GM18507 (cell line): ENCODE data around the gene CTBP1.

Experiments used
- DNase-seq: peaks from one replicate; pipeline ENCODE4 v3.0.0; 2011; ENCODE audit warnings: low read depth; ENCODE audit not compliant: insufficient read length; ENCODE audit errors: extremely low spot score
- FAIRE-seq: peaks from 2 replicates; lab custom pipeline; 2011; peaks lifted over from hg19 to GRCh38; lab: Jason Lieb, UNC

The CTBP1 gene

GRCh38 chr4:1253831-1254230 lies 4.9 kb upstream of the CTBP1 start:
- no peak for FAIRE-seq

DNA sequence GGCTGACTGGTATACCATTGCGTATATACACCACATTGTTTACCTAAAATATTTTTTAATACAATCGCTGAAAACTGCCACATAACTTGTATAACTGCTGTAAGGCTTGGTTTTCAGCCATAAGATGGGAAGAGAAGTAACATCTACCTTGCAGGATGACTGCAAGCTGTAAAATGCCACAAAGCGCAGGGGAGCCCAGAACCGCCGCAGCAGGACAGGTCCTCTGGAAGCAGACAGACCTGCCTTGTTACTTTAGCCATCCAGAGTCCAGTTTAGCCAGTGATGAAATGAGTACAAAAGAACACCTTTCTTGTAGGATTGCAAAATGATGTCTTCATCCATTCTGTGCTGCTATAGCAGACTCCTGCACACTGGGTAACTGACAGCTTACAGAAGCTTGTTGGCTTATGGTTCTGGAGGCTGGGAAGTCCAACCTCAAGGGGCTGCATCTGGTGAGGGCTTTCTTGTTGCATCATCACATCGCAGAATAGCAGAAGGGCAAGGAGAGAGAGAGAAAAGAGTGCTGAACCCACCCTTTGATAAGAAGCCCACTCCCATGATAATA lies 4.1 kb upstream of the CTBP1 start:
- FAIRE-seq: no peak
- DNase-seq: no peak

More at GRCh38 chr4:1253831-1254230, 4.9 kb upstream of the CTBP1 start:
- DNase-seq: no peak

DNA sequence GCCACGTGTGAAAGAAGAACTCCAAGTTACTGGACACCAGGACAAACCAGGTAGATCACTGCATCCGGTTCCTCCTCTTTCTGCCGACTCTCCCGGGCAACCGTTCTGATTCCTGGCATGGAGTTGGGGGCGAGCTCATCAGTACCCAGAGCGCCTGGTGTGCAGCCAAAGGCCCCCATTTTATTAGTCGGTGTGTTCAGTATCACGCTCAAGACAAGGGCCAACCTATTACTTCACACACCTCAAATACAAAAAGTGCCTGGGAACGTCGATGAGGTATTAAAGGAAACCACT lies 2.8 kb upstream of the CTBP1 start:
- FAIRE-seq (no peak), DNase-seq (no peak)

DNA sequence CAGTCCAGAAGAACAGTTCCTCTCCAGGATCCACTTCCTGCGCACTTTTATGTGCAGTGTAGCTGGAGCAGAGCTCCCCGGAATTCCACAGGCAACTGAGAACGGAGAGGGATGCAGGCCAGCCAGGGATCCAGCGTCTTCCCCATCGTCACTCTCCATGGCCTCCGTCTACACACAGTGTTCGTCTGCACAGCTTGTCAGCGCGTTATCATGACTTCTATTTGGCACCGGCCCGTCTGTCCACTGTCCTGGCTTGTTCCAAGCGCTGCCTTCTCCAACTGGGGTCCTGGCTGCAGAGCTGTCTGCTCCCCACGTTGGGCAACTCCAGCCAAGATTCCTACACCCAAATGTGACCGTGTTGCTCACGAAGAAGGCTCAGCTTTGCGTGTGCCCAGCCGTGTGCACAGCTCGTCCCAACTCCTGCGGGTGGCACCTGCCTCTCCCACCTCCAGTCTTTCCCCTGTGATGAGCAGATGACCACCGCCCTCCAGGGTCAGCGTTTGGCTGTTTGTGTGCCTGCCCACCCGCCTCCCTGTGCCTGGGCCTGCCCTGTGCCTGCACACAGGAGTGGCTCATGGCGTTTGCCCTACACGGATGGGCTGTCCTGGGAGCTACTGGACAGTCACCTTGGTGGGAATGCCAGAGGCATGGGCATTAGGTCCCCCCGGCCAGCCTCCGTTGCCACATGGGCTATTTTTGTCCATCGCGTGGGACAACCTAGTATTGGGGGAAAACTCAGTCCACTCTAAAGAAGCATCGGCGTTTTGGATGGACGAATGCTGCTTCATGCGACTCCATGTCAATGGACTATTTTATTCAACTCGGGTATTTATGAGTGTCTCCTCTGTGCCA lies 2.2 kb upstream of the CTBP1 start:
- DNase-seq (no peak), FAIRE-seq (no peak)

DNA sequence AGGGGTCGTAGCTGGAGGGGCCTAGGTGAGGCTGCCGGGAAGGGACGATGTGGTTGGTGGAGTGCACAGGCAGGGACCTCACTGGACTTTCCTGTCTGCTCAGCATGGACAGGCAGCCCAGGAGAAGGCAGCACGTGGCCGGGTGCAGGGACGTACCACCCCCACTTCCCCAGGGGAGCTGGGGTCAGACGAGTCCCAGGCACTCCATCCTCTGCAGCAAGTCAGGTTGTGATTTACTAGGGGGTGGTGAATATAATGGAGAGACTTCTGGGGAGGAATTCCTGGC lies 1.5 kb upstream of the CTBP1 start:
- no peak for FAIRE-seq
- DNase-seq: no peak

DNA sequence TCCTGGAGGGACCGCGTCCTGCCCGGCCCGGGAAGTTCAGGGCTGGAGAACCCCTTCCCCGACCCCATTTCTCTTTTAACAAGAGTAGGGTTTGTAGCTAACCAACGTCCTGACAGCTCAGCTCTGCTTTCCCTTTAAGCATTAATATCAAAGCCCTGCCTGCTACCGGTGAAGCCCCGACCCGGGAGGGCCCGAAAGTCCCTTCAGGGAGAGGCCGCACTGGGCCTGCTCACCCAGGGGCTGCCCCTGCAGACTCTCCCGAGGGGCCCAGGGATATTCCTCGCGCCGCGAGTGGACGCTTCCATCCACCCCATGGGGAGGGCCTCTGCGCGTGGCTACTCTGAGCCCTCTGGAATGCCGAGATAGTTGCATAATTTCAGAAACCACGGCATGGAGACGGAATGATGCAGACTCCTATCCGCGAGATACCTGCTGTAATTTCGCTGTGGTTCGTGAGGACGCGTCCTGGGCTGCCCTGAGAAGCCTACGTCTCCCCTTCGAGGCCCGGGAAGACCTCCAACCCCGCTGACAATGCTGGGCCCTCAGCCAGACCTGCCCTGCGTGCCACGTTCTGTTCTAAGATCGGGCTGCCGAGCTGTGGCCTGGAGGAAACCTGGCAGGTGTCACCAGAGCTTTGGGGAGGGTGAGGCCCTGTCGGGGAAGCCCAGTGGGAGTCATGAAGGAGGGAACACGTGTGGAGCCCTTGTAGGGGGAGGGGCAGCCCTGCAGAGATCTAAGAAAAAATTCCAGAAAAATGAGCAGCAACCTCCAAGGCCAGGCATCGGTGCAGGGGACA lies 999 bp upstream of the CTBP1 start:
- DNase-seq (no peak), FAIRE-seq (peak; percentile 79)

DNA sequence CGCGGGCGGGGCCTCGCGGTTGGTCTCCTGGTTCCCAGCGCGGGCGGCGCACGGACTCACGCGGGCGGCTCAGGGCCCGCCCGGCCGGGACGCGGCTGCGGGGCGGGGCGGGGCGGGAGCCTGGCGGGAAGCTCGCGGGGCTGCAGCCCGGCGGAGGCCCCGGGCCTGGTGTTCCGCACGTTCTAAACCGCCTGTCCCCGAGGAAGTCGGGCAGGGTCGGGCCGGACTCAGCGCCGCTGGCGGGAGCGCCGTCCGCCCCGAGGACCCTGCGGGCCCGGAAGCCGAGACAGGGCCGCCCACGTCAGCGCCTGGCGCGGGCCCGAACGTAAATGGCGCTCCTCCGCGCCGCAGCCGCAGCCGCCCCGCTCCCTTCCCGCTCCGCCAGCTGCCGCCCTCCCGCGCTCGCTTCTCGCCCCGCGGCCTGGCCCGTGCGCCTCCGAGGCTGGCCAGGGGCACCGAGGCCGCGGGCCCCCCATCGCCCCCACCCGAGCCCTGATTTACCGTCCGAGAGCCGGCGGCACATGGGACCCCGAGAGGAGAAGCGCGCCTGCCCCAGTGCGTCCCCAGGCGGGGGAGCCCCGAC lies 309 bp upstream of the CTBP1 start:
- peak; percentile 71 for DNase-seq

DNA sequence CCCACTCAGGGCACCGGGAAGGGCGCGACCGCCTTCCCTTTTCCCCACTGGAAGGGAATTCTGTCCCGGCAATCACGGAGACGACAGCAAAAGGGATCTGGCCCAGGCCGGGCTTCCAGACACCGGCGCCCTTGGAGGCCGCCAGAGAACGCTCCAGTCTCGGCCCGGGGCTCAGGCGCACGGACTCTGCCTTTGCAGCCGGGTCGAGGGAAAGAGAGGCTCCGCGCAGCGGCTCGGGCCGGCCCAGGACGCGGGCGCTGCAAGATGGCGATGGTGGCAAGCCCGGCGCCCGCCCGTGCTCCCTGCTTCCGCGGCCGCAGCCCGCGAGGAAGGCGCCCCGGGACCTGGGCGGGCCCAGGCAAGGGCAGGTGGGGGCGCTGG lies 1.1 kb downstream of the CTBP1 start:
- DNase-seq: no peak

More for the DNA sequence above, 309 bp upstream of the CTBP1 start:
- FAIRE-seq: peak; percentile 71

DNA sequence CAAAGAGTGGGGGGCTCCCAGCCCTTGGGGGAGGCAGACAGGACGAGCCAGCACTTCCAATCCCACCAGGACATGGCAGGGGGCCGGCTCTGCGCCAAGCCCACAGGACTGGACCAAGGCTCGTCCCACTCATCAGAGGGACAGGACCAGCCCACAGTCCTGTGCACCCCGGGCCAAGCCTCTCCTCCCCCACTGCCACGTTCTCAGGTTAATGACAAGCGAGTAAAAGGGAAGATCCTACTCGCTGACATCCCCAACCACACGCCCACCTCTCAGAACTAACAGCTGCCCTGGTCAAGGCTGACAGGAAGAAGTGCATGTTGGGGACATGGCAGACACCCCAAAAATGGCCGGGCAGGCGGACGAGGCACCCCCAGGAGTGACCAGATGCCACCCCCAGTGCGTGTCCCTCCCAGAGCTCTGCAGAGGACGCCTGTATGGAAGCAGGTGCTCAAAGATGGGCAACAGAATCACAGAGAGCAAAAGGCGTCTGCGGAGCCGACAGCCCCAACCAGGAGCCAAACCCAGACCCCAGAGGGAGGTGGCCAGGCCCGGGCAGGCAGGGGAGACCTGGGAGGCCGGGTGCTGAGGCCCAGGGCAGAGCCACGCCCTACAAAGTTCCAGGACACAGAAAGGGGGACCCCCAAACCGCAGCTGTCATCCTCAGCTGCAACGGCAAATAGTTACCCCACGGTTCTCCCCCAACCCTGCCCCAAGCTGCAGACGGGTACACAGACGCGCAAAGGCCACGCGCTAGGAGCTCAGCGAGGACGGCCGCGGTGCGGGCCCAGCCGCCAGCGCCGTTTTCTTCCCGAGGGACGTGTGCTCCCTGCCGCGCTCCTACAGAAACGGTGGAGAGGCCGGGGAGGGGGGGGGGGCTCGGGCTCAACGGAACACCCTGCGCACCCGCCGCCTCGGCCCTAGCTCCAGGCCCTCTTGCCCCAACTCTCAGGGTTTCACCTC lies 1.7 kb downstream of the CTBP1 start:
- FAIRE-seq (peak; percentile 70), DNase-seq (no peak)

More for the DNA sequence above, 1.1 kb downstream of the CTBP1 start:
- no peak for FAIRE-seq

GRCh38 chr4:1246111-1246881 lies 2.6 kb downstream of the CTBP1 start:
- no peak for DNase-seq
- peak; percentile 70 for FAIRE-seq

DNA sequence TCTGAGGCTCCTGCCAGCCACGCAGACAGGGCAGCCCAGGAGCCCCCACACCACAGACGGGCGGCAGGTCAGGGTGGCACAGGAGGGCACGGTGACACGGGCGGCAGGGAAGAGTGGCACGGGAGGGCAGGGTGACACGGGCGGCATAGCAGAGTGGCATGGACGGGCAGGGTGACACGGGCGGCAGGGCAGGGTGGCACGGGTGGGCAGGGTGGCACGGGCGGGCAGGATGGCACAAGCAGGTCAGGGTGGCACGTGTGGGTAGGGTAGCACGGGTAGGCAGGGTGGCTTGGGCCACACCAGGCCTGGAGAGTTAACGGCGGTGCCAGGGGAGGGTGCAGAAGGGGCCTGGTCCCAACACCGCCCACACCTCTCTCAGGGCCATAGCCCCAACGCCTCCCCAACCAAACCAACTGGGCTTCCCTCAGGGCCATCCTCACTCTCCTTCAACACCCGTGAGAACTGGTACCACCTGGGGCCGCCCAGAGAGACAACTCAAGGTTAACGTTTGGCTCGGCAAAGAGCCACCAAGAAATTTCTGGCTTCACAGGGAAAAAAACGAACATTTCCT lies 3.4 kb downstream of the CTBP1 start:
- no peak for DNase-seq
- no peak for FAIRE-seq

DNA sequence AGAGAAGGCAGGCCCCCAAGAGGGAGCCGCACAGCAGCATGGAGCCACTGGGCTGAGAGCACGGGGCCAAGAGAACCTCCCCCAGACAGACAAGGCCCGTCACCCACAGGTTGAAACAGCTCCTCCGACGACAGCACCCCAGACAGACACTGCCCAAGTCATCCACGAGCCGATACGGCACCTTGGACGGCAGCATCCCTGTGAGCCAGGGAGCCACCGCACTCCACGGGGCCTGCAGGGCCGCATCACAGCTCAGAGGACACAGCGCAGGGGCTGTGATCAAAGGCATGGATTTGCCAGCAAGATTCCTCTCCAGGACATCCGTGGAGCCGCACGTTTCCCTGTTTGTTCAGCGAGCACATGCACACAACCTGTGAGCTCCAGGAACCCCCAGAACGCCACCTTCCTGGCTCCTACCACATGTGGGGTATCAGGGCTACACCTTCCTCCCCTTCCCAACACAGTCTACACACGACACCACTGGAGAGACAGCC lies 3.9 kb downstream of the CTBP1 start:
- DNase-seq (no peak), FAIRE-seq (no peak)

- FAIRE-seq (no peak), DNase-seq (no peak)
These were observed 4.6 kb downstream of the CTBP1 start for GRCh38 chr4:1244081-1244977.

- no peak for FAIRE-seq
- no peak for DNase-seq
These were observed 5.4 kb downstream of the CTBP1 start for GRCh38 chr4:1243451-1244080.

DNA sequence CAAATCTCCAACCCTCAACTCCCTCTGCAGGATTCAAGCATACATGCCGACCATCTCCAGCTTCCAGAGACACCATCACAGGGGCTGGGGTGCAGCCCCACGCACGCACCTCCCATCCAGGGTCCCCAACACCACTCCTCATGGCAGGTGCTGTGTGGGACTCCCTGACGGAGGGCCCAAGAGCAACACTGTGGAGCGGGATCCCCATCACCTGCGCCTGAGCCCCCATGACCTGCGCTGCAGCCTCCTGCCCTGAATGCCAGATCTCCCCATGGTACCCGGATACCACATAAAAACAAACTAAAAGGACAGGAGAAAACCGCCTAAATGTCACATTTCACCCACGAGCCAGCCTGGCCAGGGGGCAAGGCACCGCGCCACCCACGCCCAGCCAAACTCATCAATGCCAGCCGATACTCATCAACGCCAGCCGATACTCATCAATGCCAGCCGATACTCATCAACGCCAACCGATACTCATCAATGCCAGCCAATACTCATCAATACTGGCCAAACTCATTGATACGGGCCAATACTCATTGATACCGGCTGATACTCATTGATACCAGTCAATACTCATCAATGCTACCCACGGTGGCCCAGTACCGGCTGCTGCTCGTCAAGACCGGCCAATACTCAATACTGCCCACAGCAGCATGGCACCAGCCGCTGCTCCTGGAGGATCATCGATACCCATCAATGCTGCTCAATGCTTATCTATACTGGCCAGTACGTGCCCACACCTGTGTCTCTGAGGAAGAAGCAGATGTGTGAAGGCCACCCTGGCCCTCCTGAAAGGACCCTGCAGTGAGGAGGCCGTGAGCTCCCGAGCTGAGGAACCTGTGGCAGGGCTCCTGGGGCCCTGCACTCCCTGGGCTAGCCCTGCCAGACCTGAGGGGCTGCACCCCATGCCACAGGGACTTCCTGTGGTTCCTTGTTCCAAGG lies 6.2 kb downstream of the CTBP1 start:
- FAIRE-seq (no peak), DNase-seq (no peak)
